Activated naive CD4-positive, alpha-beta T cell treated with anti-CD3 and anti-CD28 coated beads, Interleukin-2, amount 50 U/mL, for 24 hours (primary cell): ENCODE data around the gene HOXB3.

Experiments
- H3K27ac Mint-ChIP-seq: one replicate; pipeline ENCODE4 v1.8.0; 2021; ENCODE audit warnings: mild to moderate bottlenecking, mixed read lengths
- H3K27me3 Mint-ChIP-seq: one replicate; pipeline ENCODE4 v1.8.0; 2021; ENCODE audit warnings: mixed read lengths
- H3K36me3 Mint-ChIP-seq: one replicate; pipeline ENCODE4 v1.8.0; 2021; ENCODE audit warnings: mixed read lengths
- H3K4me1 Mint-ChIP-seq: one replicate; pipeline ENCODE4 v1.8.0; 2021; ENCODE audit warnings: mixed read lengths
- H3K4me3 Mint-ChIP-seq: one replicate; pipeline ENCODE4 v1.8.0; 2021; ENCODE audit warnings: mild to moderate bottlenecking, mixed read lengths
- H3K9me3 Mint-ChIP-seq: one replicate; pipeline ENCODE4 v1.8.0; 2021; ENCODE audit warnings: mixed read lengths

HOXB3 gene

DNA sequence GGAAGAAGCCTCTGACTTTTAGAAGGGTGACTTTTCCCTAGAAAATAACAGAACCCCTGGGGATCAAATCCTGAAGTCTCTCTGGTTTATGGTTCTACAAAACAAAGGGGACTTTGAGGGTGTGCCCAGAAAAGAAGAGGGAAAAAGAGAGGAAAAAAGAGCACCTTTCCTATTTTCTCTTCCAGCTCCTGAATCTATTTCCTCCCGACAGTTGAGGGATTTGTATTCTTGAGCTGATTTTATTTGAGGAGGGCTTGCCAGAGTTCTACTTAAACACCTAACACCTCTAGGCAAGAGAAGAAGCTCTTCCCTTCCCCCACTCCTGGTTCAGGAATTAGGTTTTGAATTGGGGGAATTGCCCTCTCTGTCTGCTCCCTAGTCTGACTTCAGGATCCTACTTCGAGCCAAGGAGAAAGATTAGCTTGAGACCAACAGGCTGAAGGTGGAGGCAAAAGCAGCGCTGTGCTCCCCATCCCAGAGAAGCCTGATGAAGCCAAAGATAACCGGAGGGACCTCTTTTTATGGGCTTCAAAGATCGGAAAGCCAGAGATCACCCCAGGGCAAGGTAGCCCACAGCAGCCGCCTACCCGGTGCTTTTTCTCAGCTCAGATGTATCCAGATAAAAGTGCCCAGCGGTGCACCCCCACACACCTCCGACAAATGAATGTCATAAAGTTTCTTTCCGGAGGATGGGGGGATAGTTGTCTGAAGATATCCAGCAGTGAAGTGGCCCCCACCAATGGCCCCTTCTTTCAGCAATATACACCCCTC lies 796 bp downstream of the HOXB3 start:
- H3K4me3 Mint-ChIP-seq, result no peak overlapping the region
- no peaks in the 10 kb centered on the region for H3K36me3 Mint-ChIP-seq
- H3K4me1 Mint-ChIP-seq, result peaks cover 37% of the 10 kb centered on the region
- H3K27ac Mint-ChIP-seq, result no peak overlapping the region
- no peaks in the 10 kb centered on the region for H3K9me3 Mint-ChIP-seq
- H3K27me3 Mint-ChIP-seq, result peaks cover 69% of the 10 kb centered on the region

DNA sequence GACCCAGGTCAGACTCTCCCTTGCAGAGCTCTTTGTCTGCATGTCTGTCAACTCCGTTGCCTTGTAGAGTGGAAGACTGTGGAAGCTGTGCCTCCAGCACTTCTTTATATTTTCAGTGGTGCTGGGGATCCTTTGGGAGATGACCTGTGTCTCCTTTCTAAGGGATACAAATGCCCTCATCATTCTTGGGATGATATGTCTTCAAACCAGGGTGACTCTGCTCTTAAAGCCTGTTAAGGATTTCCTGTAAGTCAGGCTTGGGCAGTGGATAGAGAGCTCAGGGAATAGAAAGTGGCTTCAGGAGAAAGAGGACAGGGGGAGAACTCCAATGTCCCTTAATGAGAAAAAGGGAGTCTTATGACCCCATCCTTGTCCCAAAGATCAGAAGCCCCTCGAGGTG lies 1.5 kb downstream of the HOXB3 start:
- no peak overlapping the region for H3K27ac Mint-ChIP-seq
- H3K27me3 Mint-ChIP-seq, result peaks cover 68% of the 10 kb centered on the region
- H3K36me3 Mint-ChIP-seq, result no peaks in the 10 kb centered on the region
- no peaks in the 10 kb centered on the region for H3K9me3 Mint-ChIP-seq
- peaks cover 36% of the 10 kb centered on the region for H3K4me1 Mint-ChIP-seq
- no peak overlapping the region for H3K4me3 Mint-ChIP-seq

DNA sequence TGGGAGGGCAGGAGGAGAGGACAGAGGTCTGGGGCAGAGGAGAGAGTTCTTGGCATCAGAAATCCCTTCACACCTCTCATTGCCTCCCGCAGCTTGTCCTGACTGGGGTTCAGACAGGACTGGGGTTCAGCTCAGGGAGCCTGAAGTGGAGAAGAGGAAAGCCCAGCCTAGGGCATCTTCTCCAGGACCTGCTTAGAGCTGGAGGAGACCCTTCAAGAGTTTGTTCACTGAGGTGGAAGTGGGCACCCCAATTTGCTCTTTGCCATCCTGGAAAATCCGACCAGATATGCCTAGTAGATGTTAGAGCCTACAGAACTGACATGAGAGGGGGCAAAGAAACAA lies 2.0 kb downstream of the HOXB3 start:
- peaks cover 66% of the 10 kb centered on the region for H3K27me3 Mint-ChIP-seq
- H3K27ac Mint-ChIP-seq, result no peak overlapping the region
- H3K4me3 Mint-ChIP-seq, result no peak overlapping the region
- no peaks in the 10 kb centered on the region for H3K36me3 Mint-ChIP-seq
- H3K9me3 Mint-ChIP-seq, result no peaks in the 10 kb centered on the region
- H3K4me1 Mint-ChIP-seq, result peaks cover 35% of the 10 kb centered on the region

DNA sequence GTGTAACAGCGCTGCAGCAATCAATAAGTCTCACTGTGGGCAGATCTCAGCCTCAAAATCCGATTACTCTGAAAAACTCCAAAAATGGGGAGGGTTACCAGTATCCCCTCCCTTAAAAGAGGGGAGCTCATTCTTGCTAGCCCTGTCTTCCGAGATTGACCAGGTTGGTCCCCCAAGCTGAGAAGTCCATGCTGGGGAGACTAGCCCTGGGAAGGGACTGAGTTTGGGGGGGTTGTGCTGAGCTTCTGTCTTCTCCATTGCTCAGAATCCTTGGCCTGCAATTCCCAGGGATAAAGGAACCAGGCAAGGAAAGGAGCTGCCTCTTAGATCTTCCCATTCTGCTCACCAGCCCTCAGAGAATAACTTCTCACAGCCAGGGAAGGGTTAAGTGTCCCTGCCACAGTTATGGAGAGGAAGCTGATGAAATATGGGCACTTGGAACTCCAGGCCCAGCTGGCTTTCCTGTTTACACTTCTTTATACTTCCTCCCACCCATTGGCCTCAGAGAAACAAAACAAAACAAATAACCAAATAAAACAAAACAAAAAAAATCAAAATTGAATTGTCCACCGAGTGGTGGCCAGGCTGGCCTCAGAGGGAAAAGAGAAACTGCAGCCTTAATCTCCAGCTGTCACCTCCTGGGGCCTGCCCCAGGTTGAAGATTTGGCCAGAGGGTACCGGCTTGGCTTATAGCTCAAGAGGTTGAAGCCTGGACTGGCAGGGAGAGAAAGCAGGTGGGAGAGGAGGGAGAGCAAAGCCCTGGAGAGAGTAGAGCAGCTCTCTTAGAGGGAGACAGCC lies 2.6 kb downstream of the HOXB3 start:
- peak overlapping the region; percentile 26 for H3K4me3 Mint-ChIP-seq
- H3K9me3 Mint-ChIP-seq, result no peaks in the 10 kb centered on the region
- H3K27me3 Mint-ChIP-seq, result peaks cover 64% of the 10 kb centered on the region
- H3K27ac Mint-ChIP-seq, result peak overlapping the region; percentile 70
- no peaks in the 10 kb centered on the region for H3K36me3 Mint-ChIP-seq
- H3K4me1 Mint-ChIP-seq, result peaks cover 35% of the 10 kb centered on the region

DNA sequence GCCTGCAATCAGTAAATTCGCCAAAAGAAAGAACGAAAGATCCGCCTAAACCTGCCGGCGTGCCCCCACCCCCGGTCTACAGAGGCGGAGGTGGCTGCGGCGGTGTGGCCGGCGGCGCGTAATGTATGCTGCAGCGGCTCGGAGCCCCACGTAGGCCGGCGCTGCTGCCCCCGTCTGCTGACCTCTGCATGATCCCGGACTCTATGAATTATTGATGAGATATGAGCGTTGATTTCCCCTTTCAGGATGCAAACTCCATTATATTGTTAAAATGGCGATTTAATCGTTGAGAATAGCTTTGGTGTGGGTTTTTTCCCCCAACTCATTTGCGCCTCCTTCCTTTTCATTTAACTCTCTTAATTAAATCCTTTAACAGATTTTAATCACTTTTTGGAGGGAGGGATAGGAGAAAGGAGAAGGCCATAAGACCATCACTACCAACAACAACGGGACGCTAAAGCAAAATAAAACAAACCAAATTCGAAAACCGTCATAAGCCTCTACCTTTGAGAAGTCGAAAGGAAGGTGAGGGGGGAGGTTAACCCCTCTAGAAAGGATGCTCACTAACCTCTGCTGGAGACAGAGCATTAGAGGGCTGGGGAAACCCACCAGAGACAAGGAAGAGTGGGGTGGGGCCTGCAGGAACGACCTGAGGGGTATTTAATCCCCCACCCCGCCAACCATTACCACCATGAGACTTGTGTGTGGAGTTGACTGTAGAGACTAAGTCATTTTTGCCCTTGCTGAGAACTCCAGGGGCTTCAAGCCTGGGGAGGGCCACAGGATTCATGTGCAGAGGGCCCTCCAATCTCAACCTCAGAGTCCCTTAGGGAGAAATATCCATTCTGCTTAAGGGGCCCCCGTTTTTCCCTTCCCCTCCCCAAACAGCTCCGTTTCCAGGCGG lies 3.4 kb downstream of the HOXB3 start:
- Mint-ChIP-seq H3K9me3 (no peaks in the 10 kb centered on the region), H3K4me1 (peaks cover 38% of the 10 kb centered on the region), H3K4me3 (peak overlapping the region; percentile 95), H3K27me3 (peaks cover 65% of the 10 kb centered on the region), H3K36me3 (no peaks in the 10 kb centered on the region), H3K27ac (no peak overlapping the region)

DNA sequence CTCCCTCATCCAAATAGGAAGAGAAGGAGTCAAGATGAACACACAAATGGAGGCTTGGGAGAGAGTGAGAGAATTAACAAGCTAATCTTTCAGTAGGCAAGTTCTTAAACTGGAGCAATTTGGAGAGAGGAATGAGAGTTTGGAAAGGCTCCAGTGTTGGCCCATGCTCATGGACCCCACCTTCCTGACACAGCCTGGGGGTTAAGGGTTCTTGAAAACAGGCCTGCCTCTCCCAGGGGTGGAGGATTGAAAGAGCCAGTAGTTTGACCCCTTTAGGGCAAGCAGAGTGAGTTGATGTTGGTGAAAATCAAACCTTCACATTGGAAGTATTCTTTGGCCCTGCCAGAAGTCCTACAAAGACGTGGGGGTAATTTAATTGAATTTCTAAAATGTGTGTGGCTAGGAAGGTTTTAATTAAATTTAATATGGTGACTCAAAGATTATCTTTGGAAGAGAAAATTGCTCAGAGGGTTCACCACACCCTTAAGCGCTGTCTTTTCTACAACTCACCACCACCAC lies 5.8 kb downstream of the HOXB3 start:
- H3K4me3 Mint-ChIP-seq, result peak overlapping the region; percentile 28
- peaks cover 1% of the 10 kb centered on the region for H3K36me3 Mint-ChIP-seq
- peak overlapping the region; percentile 4 for H3K27ac Mint-ChIP-seq
- no peaks in the 10 kb centered on the region for H3K9me3 Mint-ChIP-seq
- H3K27me3 Mint-ChIP-seq, result peaks cover 67% of the 10 kb centered on the region
- H3K4me1 Mint-ChIP-seq, result peaks cover 56% of the 10 kb centered on the region

DNA sequence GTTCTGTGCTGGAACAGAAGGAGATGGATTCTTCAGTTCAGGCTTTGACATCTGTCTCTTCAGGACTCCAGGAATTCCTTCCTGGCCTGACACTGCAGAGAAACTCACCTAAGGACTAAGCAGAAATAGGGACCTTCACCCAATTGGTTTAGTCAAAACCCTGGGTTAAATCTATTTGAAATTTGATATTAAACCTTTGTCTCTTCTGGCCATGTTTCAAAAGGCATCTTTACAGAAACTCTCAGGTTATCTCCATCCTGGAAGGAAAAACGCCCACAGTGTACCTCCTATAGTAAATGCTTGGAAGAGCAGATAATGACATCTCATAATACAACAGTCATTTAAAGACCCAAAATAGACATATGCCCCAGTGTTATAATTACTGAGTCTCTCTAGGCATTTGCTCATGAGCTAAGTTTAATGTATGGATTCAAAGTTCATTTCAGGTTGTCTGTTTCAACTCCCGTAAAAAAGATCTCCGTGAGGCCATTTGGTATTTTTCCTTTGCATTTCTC lies 6.3 kb downstream of the HOXB3 start:
- Mint-ChIP-seq H3K36me3 (peaks cover 1% of the 10 kb centered on the region), H3K4me3 (peak overlapping the region; percentile 28), H3K9me3 (no peaks in the 10 kb centered on the region), H3K4me1 (peaks cover 61% of the 10 kb centered on the region), H3K27me3 (peaks cover 71% of the 10 kb centered on the region), H3K27ac (no peak overlapping the region)

DNA sequence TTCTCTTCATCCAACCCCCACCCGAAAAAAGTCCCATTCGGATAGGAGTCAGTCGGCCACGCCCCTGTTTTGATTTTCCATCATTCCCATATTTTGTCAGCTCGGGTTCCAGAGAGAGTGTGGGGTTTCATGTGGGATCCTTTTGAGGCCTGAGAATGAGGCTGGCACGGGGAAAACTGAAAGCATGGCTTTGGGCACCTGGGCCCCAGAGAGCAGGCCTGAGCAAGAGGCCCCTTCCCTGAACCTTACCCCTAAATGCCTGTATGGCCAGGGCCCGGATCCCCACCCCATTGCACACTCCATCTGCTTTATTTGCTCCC lies 7.3 kb downstream of the HOXB3 start:
- peaks cover 1% of the 10 kb centered on the region for H3K36me3 Mint-ChIP-seq
- H3K4me1 Mint-ChIP-seq, result peaks cover 67% of the 10 kb centered on the region
- peaks cover 64% of the 10 kb centered on the region for H3K27me3 Mint-ChIP-seq
- H3K27ac Mint-ChIP-seq, result peak overlapping the region; percentile 74
- peak overlapping the region; percentile 81 for H3K4me3 Mint-ChIP-seq
- no peaks in the 10 kb centered on the region for H3K9me3 Mint-ChIP-seq

DNA sequence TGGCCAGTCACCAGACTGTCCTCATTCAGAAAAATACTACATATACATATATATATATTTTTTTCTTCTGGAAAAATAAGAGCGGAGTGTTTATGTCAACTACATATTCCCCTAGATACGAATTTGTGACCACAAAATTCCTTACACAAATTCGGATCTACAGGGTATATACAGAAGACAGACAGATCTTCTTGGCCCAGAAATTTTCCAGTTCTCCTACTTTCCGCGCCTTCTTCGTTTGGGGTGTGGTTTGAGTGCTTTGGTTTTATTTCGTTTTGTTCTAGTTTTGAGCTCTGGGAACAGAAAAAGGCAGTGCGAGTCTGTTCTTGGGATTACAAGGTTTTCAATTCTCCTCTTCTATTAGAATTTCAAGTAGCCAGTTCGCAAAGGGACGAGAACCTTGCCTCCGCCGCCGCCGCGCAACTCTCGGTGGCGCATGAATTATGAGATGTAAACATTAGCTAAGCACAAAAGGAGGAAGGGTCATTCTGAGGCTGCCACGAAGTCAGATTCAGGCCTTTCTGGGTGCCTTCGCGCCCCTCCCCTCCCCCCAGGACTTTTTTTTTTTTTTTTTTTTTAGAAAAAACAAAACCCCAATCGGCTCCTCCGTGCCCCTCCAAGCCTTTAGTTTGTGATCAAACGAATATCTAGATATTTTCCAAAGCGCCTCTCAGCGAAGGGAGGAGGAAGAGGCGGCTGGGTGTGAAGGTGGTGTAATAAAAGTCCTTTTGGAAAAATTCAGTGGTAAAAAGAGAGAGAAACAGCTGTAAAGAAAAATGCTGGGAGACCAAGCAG lies 10.1 kb downstream of the HOXB3 start:
- no peaks in the 10 kb centered on the region for H3K9me3 Mint-ChIP-seq
- H3K4me1 Mint-ChIP-seq, result peaks cover 63% of the 10 kb centered on the region
- H3K4me3 Mint-ChIP-seq, result peak overlapping the region; percentile 91
- H3K27ac Mint-ChIP-seq, result peak overlapping the region; percentile 63
- peaks cover 1% of the 10 kb centered on the region for H3K36me3 Mint-ChIP-seq
- peaks cover 42% of the 10 kb centered on the region for H3K27me3 Mint-ChIP-seq

DNA sequence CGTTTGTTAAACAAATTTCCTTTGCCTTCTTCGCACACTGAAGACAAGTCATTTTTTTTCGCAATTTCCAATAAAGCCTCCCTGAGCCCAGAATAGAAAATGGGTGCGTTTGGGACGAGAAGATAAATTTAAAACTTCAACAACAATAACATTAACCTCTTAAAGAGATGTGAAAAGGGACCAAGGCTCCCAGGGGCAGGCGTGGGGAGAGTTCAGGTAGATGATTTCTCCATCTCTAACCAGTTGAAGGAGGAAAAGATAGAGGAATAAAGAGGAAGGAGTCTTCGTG lies 10.6 kb downstream of the HOXB3 start:
- Mint-ChIP-seq H3K36me3 (peaks cover 1% of the 10 kb centered on the region), H3K27me3 (peaks cover 42% of the 10 kb centered on the region), H3K4me3 (peak overlapping the region; percentile 91), H3K27ac (peak overlapping the region; percentile 63), H3K9me3 (no peaks in the 10 kb centered on the region), H3K4me1 (peaks cover 61% of the 10 kb centered on the region)

DNA sequence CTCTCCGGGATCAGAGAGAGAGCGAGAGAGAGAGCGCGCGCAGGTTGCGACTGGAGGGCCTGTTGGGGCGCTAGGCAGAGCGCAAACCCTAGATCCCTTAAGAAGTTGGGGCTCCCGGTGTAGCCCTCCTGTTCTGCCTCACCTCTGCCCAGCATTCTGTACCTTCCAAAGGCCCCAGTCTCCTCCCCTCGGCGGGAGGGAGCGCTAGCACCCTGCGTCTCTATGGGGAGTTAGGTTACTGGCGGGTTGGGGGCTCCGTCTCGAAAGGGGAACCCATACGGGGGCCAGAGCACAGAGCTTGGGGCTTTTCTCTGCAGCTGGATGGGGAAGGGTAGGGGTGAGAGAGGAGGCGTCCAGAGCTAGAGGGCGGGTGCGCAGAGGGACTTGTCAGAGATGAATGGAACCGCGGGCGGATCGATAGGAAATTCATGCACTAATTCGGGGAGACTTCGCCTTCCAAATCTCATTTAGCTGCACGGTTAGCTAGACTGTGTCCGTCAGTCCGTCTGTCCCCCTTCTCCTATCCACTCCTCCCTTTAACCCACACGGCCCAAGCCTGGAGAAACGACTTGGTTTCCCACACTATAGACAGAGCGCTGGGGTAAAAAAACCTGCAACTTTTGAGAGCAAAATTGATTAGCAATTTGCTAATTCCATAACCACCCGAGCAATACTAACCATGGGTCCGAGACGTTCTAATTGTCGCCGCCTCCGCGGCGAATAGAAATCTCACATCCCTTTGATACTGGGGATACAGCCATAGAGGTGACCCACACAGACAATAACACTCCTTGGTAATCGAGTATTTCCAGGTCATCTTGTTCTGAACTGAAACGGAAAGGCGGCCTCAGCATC lies 11.2 kb downstream of the HOXB3 start:
- H3K27ac Mint-ChIP-seq, result peak overlapping the region; percentile 77
- H3K4me3 Mint-ChIP-seq, result peak overlapping the region; percentile 91
- no peaks in the 10 kb centered on the region for H3K9me3 Mint-ChIP-seq
- peaks cover 1% of the 10 kb centered on the region for H3K36me3 Mint-ChIP-seq
- H3K27me3 Mint-ChIP-seq, result peaks cover 39% of the 10 kb centered on the region
- H3K4me1 Mint-ChIP-seq, result peaks cover 64% of the 10 kb centered on the region

DNA sequence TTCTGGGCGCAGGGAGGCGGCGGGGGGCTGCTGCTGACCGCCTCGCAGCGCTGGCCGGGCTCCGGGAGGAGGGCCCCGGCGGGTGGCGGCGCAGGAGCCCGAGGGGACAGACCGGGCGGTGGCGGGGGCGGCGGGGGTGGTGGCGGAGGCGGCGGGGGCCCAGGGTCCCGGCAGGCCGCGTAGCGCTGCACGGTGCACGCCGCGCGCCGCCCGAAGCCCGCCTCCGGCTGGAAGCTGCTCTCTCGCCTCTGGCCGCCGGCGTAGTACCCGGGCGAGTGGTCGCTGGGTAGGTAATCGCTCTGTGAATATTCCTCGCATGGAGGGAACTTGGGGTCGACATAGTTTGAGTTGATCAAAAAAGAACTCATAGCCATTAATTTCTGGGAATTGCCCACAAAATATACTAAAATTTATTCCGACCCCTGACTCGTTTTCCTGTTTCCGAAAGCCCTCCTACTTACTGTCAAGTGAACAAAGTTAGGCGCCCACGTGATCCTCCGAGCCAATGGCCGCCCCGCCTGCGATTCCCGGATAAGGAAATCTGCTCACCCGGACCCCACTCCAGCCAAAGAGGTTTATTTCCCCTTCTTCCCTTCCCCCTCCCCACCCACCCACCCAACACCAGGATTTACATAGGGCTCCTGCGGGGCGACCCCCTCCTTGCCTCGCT lies 12.0 kb downstream of the HOXB3 start, which contains the start of gene HOXB4:
TSS of gene HOXB4 (minus strand) at position 405 of the 670 bp plus-strand sequence. CDS start at position 374, 31 bp downstream.
- Mint-ChIP-seq H3K27me3 (peaks cover 35% of the 10 kb centered on the region), H3K36me3 (peaks cover 1% of the 10 kb centered on the region), H3K4me1 (peaks cover 67% of the 10 kb centered on the region)

DNA sequence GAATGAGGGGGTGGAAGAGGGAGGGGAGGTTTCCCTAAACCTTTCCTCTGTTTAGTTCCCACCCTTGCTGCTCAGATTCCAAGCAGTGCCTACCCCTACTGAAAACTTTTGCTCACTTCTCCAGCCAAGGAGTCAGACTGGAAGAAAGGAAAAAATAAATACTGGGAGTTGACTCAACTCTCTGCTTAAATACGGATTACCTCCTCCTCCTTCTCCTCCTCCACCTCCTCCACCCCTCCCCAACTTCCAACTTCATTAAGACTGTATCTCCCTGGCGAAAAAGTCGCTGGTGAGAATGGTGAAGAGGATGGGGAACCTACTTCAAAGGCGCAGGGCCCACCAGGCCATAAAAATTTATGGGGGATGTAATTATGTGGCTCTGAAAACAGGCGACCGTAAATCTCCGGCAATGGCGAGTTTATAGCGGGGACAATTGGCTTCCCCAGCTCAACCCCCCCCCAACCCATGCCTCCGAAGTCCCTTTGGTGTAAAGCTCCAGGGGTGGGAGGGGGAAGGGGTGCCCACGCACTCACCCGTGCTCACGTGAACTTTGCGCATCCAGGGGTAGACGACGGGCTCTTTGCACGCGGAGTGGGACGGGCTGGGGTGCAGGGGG lies 12.6 kb downstream of the HOXB3 start:
- Mint-ChIP-seq H3K9me3 (no peaks in the 10 kb centered on the region), H3K4me3 (peak overlapping the region; percentile 85), H3K4me1 (peaks cover 61% of the 10 kb centered on the region), H3K27ac (no peak overlapping the region), H3K36me3 (peaks cover 1% of the 10 kb centered on the region), H3K27me3 (peaks cover 30% of the 10 kb centered on the region)

More for the DNA sequence above, 12.0 kb downstream of the HOXB3 start, which contains the start of gene HOXB4:
- H3K27ac Mint-ChIP-seq, result peak within 1 kb of the TSS; percentile 77
- H3K9me3 Mint-ChIP-seq, result no peaks in the 10 kb centered on the region
- peak within 1 kb of the TSS; percentile 91 for H3K4me3 Mint-ChIP-seq
